GM18867 (cell line): ENCODE results near the gene MTERF2.

Experiments used
- ATAC-seq: cut with Tn5 transposase; IDR thresholded peaks from one replicate; pipeline ENCODE4 v1.9.1; 2021; ENCODE audit warnings: mild to moderate bottlenecking, moderate library complexity; ENCODE audit not compliant: unreplicated experiment

The MTERF2 gene

GRCh38 chr12:106994579-106995220, 7.8 kb upstream of the MTERF2 start:
- no peak for ATAC-seq

GRCh38 chr12:106987846-106988245, 900 bp upstream of the MTERF2 start:
- ATAC-seq, result no peak

DNA sequence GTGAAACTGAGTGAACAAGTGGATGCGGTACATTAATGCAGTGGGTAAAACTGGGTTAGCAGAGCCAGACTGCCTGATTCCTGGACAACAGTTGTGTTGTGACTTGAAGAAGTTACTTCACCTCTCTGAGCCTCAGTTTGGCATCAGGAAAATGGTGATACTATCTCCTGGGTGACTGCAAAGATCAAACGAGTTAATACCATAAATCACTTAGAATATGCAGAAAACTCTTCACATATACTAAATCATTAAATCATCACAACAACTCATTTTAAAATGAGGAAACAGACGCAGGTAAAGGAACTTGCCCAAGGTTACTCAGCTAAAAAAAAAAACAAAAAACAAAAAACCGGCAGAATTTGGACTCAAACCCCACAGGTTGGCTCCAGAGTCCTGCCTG, 811 bp downstream of the MTERF2 start:
- no peak for ATAC-seq

GRCh38 chr12:106985479-106985878, 1.5 kb downstream of the MTERF2 start:
- ATAC-seq, result no peak

- ATAC-seq, result no peak
These were observed 2.3 kb downstream of the MTERF2 start for GRCh38 chr12:106984588-106985137.

- no peak for ATAC-seq
These were observed 4.7 kb downstream of the MTERF2 start for GRCh38 chr12:106982229-106982628.

GRCh38 chr12:106981788-106982187, 5.2 kb downstream of the MTERF2 start:
- ATAC-seq, result no peak

- ATAC-seq, result no peak
These were observed 6.0 kb downstream of the MTERF2 start for GRCh38 chr12:106980944-106981343.

- ATAC-seq, result no peak
These were observed 8.7 kb downstream of the MTERF2 start for GRCh38 chr12:106978035-106978800.

DNA sequence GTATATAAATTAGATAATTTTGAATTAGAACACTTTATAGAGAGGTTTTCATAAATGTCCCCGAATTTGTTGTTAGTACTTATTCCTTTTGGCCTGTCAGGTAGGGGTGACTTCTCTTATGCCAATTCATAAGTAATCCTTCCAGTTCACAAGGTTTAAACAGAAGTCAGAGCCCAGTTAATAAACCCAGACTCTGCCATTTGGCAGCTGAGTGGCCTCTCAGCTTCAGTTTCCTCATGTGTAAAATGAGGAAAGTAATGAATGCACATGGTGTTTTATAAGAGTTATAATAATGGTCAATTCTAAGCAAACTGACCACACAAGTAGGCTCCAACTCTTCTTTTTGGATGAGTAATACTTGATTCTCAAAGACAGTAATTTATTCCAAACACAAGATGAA, 10.3 kb downstream of the MTERF2 start:
- ATAC-seq, result no peak

DNA sequence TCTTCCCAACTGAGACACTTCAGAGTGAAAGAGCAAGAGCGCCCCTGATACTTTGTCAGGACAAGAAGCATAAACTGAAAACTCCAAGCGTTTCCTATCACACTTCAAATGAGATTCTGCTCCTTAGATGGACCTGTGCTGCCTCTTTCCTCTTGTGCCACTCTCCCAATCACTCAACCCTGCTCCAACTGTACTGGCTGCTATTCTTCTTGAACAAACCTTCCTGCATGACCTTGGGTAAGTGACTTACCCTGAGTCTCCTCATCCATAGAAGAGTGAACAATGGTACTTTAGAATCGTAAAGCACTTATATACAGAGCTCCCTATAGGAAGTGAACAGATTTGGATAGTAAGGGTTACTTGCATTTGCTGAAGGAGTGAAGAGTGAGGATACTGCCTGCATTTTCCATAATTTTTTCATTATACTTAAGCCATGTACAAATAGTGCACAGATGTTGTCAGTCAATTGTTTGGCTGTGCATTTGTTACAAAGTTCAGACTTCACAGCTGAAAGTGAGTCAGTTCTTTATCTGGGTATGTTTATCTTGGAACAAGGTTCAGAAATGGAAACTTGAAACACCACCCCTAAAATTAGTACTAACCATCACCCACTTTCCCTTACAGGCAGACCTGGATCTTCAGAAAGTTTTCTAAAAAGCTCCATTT, 10.8 kb downstream of the MTERF2 start:
- no peak for ATAC-seq

- no peak for ATAC-seq
These were observed 11.8 kb downstream of the MTERF2 start for GRCh38 chr12:106975098-106975497.

- peak; percentile 79 for ATAC-seq
These were observed 12.4 kb downstream of the MTERF2 start for GRCh38 chr12:106974511-106974910.

- ATAC-seq, result no peak
These were observed 13.4 kb downstream of the MTERF2 start for GRCh38 chr12:106973545-106973944.

DNA sequence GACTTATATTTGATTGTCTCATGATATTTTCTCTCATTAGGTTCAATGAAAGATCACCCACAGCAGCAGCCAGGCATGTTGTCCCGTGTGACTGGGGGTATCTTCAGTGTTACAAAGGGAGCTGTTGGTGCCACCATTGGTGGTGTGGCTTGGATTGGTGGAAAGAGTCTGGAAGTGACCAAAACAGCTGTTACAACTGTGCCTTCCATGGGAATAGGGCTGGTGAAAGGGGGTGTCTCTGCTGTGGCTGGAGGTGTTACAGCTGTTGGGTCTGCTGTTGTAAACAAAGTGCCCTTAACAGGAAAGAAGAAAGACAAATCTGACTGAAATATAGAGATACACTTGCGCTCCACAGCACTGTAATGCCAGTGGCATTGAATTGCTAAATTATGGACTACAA, 15.9 kb downstream of the MTERF2 start:
- ATAC-seq, result no peak

- no peak for ATAC-seq
These were observed 22.4 kb downstream of the MTERF2 start for GRCh38 chr12:106964526-106964925.

DNA sequence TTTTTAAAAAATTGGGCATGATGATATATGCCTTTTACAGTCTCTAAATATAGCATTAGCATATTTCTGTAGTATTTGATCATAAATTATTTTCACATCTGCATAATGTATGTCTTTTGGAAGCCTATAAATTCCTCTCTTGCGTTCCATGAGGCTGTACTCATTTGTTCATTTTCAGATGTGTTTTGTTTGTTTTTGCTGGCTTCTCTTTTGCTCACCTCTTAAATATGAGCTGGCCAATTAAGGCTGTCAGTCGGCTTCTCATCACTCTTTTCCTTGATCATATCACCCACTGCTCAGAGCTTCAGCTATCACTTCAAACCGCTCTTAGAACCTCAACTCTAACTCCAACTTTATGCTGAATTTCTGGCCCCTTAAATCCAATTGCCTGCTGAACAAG, 24.7 kb downstream of the MTERF2 start:
- no peak for ATAC-seq

GRCh38 chr12:106960443-106960842, 26.5 kb downstream of the MTERF2 start:
- ATAC-seq, result no peak

- ATAC-seq, result no peak
These were observed 29.4 kb downstream of the MTERF2 start for GRCh38 chr12:106957583-106957982.

GRCh38 chr12:106956048-106956578, 30.8 kb downstream of the MTERF2 start:
- ATAC-seq, result peak; percentile 33

- ATAC-seq, result peak; percentile 78
These were observed 31.4 kb downstream of the MTERF2 start, which contains the start of gene TMEM263 for GRCh38 chr12:106955377-106956047. Gene TMEM263 (plus strand): TSS chr12:106955907. CDS start chr12:106967117, 11,210 bp downstream.
